MCF 10A (cell line): Measurements from ENCODE around the gene GAS7. TPM values are rescaled to one million over a fixed set of nuclear protein-coding genes. Genes with fewer than 3 reads are reported as not detected.

ENCODE experiments used
- BruUV-seq: library from RNA; stranded (reverse); fragments of 400-500 nt; replicated peaks from 2 replicates; lab custom pipeline; 2021; lab: Mats Ljungman, UMichigan
- CTCF ChIA-PET: fragments of 300-600 bp; sonication (Branson Sonifier 250); formaldehyde crosslinking; extraction: SDS; loops from one replicate; lab custom pipeline; 2021; ENCODE audit warnings: antibody characterized with exemption, inconsistent platforms; lab: Yijun Ruan, JAX
- POLR2A ChIA-PET: fragments of 300-600, 350-650 bp; sonication (Branson Sonifier 250); formaldehyde crosslinking; extraction: SDS; loops from one replicate; lab custom pipeline; 2020; ENCODE audit warnings: antibody characterized with exemption, inconsistent platforms; lab: Yijun Ruan, JAX
- DNase-seq: peaks from one replicate; pipeline ENCODE4 v3.0.0-alpha.2; 2018; ENCODE audit not compliant: unreplicated experiment
- H3K27ac Mint-ChIP-seq: one replicate; pipeline ENCODE4 v1.8.0; 2022; ENCODE audit warnings: mild to moderate bottlenecking, low read depth, mixed read lengths; ENCODE audit not compliant: unreplicated experiment
- H3K27me3 Mint-ChIP-seq: one replicate; pipeline ENCODE4 v1.8.0; 2022; ENCODE audit warnings: mixed read lengths; ENCODE audit not compliant: insufficient read depth, unreplicated experiment
- H3K36me3 Mint-ChIP-seq: one replicate; pipeline ENCODE4 v1.8.0; 2022; ENCODE audit warnings: mild to moderate bottlenecking, moderate library complexity, mixed read lengths; ENCODE audit not compliant: insufficient read depth, unreplicated experiment
- H3K4me1 Mint-ChIP-seq: one replicate; pipeline ENCODE4 v1.8.0; 2022; ENCODE audit warnings: mixed read lengths; ENCODE audit not compliant: insufficient read depth, unreplicated experiment
- H3K4me3 Mint-ChIP-seq: one replicate; pipeline ENCODE4 v1.8.0; 2022; ENCODE audit warnings: mild to moderate bottlenecking, moderate library complexity, mixed read lengths; ENCODE audit not compliant: unreplicated experiment
- H3K9me3 Mint-ChIP-seq: one replicate; pipeline ENCODE4 v1.8.0; 2022; ENCODE audit warnings: mixed read lengths; ENCODE audit not compliant: unreplicated experiment
- intact Hi-C: fragments of 100-400 bp; cut with micrococcal nuclease; formaldehyde crosslinking; loops from 2 replicates; pipeline ENCODE4 v1.14.1; 2022
- total RNA-seq: library from RNA; stranded (reverse); gene quantifications from 2 replicates; pipeline ENCODE4 v1.2.3, GENCODE V29; 2022
- TF ChIP-seq, protein P1 (sequence below): fragments of 200-600 bp; IDR thresholded peaks from one replicate; pipeline ENCODE4 v1.8.0; 2022; ENCODE audit warnings: antibody characterized with exemption, mild to moderate bottlenecking; ENCODE audit not compliant: unreplicated experiment

Gene GAS7
- total RNA-seq, 1 experiment from 2014 or later = not detected

DNA sequence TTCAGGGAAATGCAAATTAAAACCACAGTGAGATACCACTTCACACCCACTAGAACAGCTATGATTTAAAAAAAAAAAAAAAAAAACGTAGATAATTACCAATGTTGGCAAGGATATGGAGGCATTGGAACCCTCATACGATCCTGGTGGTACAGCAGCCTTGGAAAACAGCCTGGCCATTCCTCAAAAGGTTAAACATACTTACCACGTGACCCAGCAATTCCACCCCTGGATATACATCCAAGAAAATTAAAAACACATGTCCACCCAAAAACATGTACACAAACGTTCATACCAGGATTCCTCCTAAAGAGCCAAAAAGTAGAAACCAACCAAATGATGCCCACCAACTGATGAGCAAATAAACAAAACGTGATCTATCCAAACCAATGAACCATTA, 68.1 kb downstream of the GAS7 start:
- H3K9me3 Mint-ChIP-seq = no peaks in the 10 kb centered on the region
- intact Hi-C loops = no loop called here
- ChIA-PET POLR2A (no interaction called here), CTCF (no interaction called here)
- DNase-seq = no peak
- no TSS peak for BruUV-seq
- no peaks in the 10 kb centered on the region for H3K36me3 Mint-ChIP-seq
- TF ChIP-seq, protein P1, sequence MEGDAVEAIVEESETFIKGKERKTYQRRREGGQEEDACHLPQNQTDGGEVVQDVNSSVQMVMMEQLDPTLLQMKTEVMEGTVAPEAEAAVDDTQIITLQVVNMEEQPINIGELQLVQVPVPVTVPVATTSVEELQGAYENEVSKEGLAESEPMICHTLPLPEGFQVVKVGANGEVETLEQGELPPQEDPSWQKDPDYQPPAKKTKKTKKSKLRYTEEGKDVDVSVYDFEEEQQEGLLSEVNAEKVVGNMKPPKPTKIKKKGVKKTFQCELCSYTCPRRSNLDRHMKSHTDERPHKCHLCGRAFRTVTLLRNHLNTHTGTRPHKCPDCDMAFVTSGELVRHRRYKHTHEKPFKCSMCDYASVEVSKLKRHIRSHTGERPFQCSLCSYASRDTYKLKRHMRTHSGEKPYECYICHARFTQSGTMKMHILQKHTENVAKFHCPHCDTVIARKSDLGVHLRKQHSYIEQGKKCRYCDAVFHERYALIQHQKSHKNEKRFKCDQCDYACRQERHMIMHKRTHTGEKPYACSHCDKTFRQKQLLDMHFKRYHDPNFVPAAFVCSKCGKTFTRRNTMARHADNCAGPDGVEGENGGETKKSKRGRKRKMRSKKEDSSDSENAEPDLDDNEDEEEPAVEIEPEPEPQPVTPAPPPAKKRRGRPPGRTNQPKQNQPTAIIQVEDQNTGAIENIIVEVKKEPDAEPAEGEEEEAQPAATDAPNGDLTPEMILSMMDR = no peak
- H3K4me3 Mint-ChIP-seq = no peak overlapping the region
- H3K27me3 Mint-ChIP-seq = no peaks in the 10 kb centered on the region
- H3K4me1 Mint-ChIP-seq = no peaks in the 10 kb centered on the region
- H3K27ac Mint-ChIP-seq = no peak overlapping the region

DNA sequence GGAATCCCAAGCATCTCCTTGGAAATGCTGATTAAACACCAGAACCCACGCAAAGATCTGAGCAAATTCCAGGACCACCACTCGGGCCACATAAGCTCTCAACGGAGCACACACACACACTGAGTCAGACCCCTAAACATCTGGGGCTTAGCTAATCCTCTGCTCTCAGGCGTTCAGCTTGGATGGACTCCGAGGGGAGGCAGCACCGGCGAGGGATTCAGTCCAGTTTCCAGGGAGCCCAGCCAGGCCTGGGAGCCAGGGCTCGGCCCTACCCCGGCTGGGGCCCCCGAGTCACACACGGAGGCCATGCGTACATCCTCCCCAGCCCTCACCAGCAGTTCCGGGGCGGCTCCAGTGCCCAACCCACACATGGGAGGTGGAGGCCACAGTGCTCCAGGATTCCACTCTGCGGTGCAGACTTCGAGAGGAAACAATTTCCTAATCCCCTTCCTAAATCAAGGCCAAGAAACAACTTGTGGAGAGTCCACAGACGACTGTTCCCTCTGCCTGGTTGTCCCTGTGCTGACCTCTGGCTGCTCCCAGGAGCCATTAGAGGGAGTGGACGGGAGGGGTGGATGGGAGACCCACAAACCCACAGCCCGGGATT, 70.5 kb downstream of the GAS7 start:
- ChIA-PET POLR2A (no interaction called here), CTCF (interaction anchor here (0.8 kb wide), 1 partner anchor 13 kb away, joined by 3 read pairs; no protein-coding TSS in a partner anchor)
- Mint-ChIP-seq H3K9me3 (no peaks in the 10 kb centered on the region), H3K36me3 (no peaks in the 10 kb centered on the region), H3K4me1 (no peaks in the 10 kb centered on the region), H3K4me3 (no peak overlapping the region), H3K27me3 (no peaks in the 10 kb centered on the region), H3K27ac (no peak overlapping the region)
- no TSS peak for BruUV-seq
- intact Hi-C loops = no loop called here
- TF ChIP-seq, protein P1 = no peak
- DNase-seq = no peak

DNA sequence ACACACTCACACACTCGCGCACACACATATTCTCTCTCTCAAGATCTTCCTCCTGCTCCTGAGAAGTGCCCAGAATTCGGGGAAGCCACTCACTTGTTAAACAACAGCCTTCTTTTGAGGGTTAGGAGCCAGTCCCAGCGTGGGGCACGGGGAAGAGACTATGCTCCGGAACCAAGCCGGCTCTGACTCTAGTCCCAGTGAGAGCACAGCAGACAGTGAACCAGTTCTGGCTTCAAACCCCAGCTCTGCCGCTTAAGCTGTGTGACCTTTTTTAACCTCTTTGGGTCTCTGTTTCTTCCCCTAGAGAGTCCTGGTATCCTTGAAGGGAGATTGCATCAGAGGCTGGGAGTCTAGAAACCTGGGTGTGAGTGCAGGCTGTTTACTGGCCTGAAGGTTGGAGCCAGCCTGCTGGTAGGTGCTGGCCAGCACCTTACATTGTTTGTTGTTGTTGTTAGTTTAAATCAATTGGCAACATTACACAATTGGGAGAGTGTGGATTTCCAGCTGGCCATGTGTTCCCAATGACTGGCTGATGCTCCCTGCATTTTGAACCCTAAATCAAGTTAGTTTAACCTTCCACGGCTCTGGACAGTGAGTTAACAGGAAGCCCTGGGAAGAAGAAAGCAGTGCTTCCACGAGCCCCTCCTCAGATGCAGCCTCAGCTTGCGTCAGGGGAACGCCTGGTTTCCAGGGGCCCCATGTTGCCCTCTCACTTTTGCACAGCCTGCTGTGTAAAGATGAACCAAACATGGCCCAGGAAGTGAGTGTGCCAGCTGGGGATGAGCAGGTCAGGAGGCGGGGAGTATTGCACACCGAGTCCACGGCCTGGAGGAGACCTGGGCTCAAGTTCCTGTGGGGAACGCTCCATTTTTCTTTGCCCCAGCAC, 71.5 kb downstream of the GAS7 start:
- TF ChIP-seq, protein P1 = no peak
- ChIA-PET CTCF (interaction anchor here (0.8 kb wide), 1 partner anchor 12 kb away, joined by 3 read pairs; no protein-coding TSS in a partner anchor), POLR2A (interaction anchor here (0.7 kb wide), 1 partner anchor 12 kb away, joined by 3 read pairs; no protein-coding TSS in a partner anchor)
- Mint-ChIP-seq H3K36me3 (no peaks in the 10 kb centered on the region), H3K27me3 (no peaks in the 10 kb centered on the region), H3K4me3 (no peak overlapping the region), H3K9me3 (no peaks in the 10 kb centered on the region), H3K4me1 (no peaks in the 10 kb centered on the region), H3K27ac (no peak overlapping the region)
- intact Hi-C loops = no loop called here
- no peak for DNase-seq
- BruUV-seq = no TSS peak

DNA sequence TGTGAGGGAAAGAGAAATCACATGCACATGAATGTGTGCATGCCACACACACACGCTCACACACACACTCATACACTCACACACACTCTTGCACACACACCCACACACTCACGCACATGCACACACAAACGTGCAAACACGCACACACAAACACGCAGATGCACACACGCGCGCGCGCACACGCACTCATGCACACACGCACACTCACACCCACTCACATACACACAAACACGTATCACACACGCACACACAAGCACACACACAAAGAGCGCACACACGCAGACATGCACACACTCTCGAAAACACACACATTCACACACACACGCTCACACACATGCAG, 72.2 kb downstream of the GAS7 start:
- DNase-seq = no peak
- no peaks in the 10 kb centered on the region for H3K4me1 Mint-ChIP-seq
- no TSS peak for BruUV-seq
- ChIA-PET CTCF (no interaction called here), POLR2A (no interaction called here)
- H3K36me3 Mint-ChIP-seq = no peaks in the 10 kb centered on the region
- H3K27ac Mint-ChIP-seq = no peak overlapping the region
- intact Hi-C loops = no loop called here
- TF ChIP-seq, protein P1 = no peak
- no peaks in the 10 kb centered on the region for H3K9me3 Mint-ChIP-seq
- no peak overlapping the region for H3K4me3 Mint-ChIP-seq
- H3K27me3 Mint-ChIP-seq = no peaks in the 10 kb centered on the region
